ENCODE results near the gene GPR39.

- no peak for TF ChIP-seq POLR2A (IDR thresholded peaks at IDR 0.05)
- TF ChIP-seq, protein P1, sequence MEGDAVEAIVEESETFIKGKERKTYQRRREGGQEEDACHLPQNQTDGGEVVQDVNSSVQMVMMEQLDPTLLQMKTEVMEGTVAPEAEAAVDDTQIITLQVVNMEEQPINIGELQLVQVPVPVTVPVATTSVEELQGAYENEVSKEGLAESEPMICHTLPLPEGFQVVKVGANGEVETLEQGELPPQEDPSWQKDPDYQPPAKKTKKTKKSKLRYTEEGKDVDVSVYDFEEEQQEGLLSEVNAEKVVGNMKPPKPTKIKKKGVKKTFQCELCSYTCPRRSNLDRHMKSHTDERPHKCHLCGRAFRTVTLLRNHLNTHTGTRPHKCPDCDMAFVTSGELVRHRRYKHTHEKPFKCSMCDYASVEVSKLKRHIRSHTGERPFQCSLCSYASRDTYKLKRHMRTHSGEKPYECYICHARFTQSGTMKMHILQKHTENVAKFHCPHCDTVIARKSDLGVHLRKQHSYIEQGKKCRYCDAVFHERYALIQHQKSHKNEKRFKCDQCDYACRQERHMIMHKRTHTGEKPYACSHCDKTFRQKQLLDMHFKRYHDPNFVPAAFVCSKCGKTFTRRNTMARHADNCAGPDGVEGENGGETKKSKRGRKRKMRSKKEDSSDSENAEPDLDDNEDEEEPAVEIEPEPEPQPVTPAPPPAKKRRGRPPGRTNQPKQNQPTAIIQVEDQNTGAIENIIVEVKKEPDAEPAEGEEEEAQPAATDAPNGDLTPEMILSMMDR (IDR thresholded peaks at IDR 0.05) = no peak
These were observed 106.3 kb downstream of the GPR39 start for GRCh38 chr2:132522901-132523300.

Measured in uterus (tissue), 2 donors.